ENCODE measurements around the gene TIAM2. TPM values are rescaled to one million over a fixed set of nuclear protein-coding genes. Genes with fewer than 3 reads are reported as not detected.
"Not testable (repeated sequence)": the region's sequence is repeated elsewhere in the genome, so short reads cannot be mapped to it uniquely, and the experiment has no call there.

Gene TIAM2
- total RNA-seq, 1 experiment from 2014 or later = 10.2 TPM

DNA sequence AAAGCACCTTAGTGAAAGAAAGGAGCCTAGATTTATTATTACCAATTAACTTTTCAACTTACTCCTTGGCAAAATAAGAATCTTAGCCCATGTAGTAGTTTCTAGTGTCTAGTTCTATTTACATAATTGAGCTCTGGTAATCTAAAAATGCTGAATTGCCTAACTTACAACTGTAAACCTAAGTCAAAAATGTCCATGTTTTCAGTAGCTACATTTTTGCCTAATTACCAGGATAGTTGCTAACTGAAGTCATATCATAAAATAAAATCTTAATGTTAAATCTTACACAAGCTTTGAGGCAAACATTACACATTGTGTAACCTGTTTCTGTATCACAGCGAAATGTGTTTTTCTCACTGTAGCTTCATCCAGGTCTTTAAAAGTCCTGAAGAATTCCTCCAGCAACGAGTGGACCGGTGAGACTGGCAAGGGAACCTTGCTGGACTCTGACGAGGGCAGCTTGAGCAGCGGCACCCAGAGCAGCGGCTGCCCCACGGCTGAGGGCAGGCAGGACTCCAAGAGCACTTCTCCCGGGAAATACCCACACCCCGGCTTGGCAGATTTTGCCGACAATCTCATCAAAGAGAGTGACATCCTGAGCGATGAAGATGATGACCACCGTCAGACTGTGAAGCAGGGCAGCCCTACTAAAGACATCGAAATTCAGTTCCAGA is 261.1 kb downstream of the TIAM2 start:
- DNase-seq = no peak

GRCh38 chr6:155257796-155258195 is 262.7 kb downstream of the TIAM2 start:
- DNase-seq = no peak
- Histone ChIP-seq H3K4me3 (ENCODE audit: insufficient read depth, low read depth, low read length) (no peak overlapping the region), H3K36me3 (replicated peaks; ENCODE audit: control insufficient read depth, insufficient read depth, low read length) (peaks cover 18% of the 10 kb centered on the region), H3K27me3 (ENCODE audit: control insufficient read depth, insufficient read depth, low read length) (no peaks in the 10 kb centered on the region)

More for the DNA sequence above, 261.1 kb downstream of the TIAM2 start:
- Histone ChIP-seq H3K27me3 (ENCODE audit: control insufficient read depth, insufficient read depth, low read length) (no peaks in the 10 kb centered on the region), H3K36me3 (replicated peaks; ENCODE audit: control insufficient read depth, insufficient read depth, low read length) (peaks cover 20% of the 10 kb centered on the region), H3K4me3 (ENCODE audit: insufficient read depth, low read depth, low read length) (no peak overlapping the region)

DNA sequence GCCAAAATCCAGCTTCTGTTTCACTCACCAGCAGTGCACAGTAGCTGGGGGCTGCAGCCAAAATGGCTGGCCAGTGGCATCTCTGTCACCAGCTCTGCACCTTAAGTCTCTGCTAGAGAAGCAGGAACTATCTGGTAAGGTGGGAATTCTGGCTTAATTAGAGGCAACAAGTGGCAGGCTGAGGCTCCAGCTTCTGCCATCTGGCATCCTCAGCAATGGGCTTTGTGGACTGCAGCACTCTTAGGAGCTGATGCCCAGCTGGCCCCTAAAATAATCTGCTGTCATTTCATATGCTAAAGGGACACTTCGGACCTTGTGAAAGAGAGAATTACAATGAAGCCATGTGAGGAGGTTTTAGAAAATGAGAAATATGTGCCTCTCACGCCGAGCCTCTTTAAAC is 264.1 kb downstream of the TIAM2 start:
- DNase-seq = no peak
- no peak overlapping the region for H3K4me3 ChIP-seq (ENCODE audit: insufficient read depth, low read depth, low read length)
- peaks cover 18% of the 10 kb centered on the region for H3K36me3 ChIP-seq (replicated peaks; ENCODE audit: control insufficient read depth, insufficient read depth, low read length)
- no peaks in the 10 kb centered on the region for H3K27me3 ChIP-seq (ENCODE audit: control insufficient read depth, insufficient read depth, low read length)

- no peak for DNase-seq
- Histone ChIP-seq H3K4me3 (ENCODE audit: insufficient read depth, low read depth, low read length) (no peak overlapping the region), H3K36me3 (replicated peaks; ENCODE audit: control insufficient read depth, insufficient read depth, low read length) (peaks cover 17% of the 10 kb centered on the region), H3K27me3 (ENCODE audit: control insufficient read depth, insufficient read depth, low read length) (no peaks in the 10 kb centered on the region)
Observed at GRCh38 chr6:155259897-155260296, 264.8 kb downstream of the TIAM2 start.

DNA sequence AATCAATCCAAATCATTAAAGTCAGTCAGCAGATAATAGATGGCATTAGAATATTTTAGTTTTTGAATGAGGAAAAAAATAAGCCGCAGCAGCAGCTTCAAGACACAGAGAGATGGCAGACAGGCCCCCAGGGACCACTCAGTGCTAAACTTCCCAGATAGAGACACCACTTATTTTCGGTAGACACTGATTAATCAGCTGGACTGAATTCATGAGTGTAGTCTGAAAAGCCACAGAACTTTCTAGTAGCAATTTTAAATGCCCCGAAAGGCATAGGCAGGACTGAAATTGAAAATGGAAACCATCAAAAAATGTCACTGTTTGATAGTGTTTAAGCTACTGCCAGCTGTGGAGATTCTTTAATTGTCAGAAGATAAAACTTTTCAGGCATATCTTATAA is 265.6 kb downstream of the TIAM2 start:
- H3K36me3 ChIP-seq (replicated peaks; ENCODE audit: control insufficient read depth, insufficient read depth, low read length) = peaks cover 17% of the 10 kb centered on the region
- no peak overlapping the region for H3K4me3 ChIP-seq (ENCODE audit: insufficient read depth, low read depth, low read length)
- H3K27me3 ChIP-seq (ENCODE audit: control insufficient read depth, insufficient read depth, low read length) = no peaks in the 10 kb centered on the region
- DNase-seq = no peak

- Histone ChIP-seq H3K4me3 (ENCODE audit: insufficient read depth, low read depth, low read length) (no peak overlapping the region), H3K36me3 (replicated peaks; ENCODE audit: control insufficient read depth, insufficient read depth, low read length) (peaks cover 17% of the 10 kb centered on the region), H3K27me3 (ENCODE audit: control insufficient read depth, insufficient read depth, low read length) (no peaks in the 10 kb centered on the region)
- peak; percentile 75 for DNase-seq
Observed at GRCh38 chr6:155261111-155261900, 266.2 kb downstream of the TIAM2 start.

GRCh38 chr6:155262655-155263054 is 267.5 kb downstream of the TIAM2 start:
- H3K36me3 ChIP-seq (replicated peaks; ENCODE audit: control insufficient read depth, insufficient read depth, low read length) = peaks cover 10% of the 10 kb centered on the region
- no peak for DNase-seq
- H3K4me3 ChIP-seq (ENCODE audit: insufficient read depth, low read depth, low read length) = no peak overlapping the region
- no peaks in the 10 kb centered on the region for H3K27me3 ChIP-seq (ENCODE audit: control insufficient read depth, insufficient read depth, low read length)

DNA sequence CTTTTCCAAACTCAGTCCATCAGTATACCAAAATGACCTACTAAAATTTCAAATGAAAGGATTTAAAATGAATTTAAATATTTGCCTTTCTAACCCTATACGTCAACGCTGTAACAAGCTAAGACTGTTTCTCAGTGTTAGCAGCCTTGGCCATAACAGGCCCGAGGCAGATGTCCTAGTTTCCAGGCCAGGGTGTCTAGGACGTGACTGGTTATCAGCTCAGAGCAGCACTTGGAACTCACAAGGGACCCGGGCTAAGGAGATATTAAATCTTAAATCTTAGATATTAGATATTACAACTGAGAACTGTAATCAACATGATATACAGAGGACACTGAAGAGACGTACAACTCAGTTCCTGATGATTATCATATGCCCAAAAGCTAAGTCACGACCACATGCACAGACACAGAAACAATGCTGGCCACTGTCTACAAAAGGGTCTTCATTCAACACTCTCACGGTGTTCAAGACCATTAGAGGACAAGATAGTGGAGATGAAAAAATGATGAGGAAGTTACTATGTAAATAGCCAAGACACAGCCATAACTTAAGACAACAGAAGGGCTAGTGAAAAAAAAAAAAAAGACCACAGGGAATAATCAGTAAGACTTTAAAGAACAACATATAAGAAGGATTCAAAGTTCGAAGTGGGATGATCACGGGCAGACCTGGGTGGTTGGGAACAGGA is 268.4 kb downstream of the TIAM2 start, which contains the start of gene CLDN20:
Gene CLDN20, plus strand, starts transcription at position 641 of the 691 bp plus-strand sequence. CDS start 11,707 bp downstream, outside the sequence.
- Histone ChIP-seq H3K27me3 (ENCODE audit: control insufficient read depth, insufficient read depth, low read length) (no peaks in the 10 kb centered on the region), H3K36me3 (replicated peaks; ENCODE audit: control insufficient read depth, insufficient read depth, low read length) (peaks cover 10% of the 10 kb centered on the region), H3K4me3 (ENCODE audit: insufficient read depth, low read depth, low read length) (no peak within 1 kb of the TSS)
- no peak for DNase-seq

GRCh38 chr6:155264693-155265320 is 269.7 kb downstream of the TIAM2 start:
- DNase-seq = no peak
- Histone ChIP-seq H3K27me3 (ENCODE audit: control insufficient read depth, insufficient read depth, low read length) (no peaks in the 10 kb centered on the region), H3K36me3 (replicated peaks; ENCODE audit: control insufficient read depth, insufficient read depth, low read length) (peaks cover 3% of the 10 kb centered on the region), H3K4me3 (ENCODE audit: insufficient read depth, low read depth, low read length) (no peak overlapping the region)

DNA sequence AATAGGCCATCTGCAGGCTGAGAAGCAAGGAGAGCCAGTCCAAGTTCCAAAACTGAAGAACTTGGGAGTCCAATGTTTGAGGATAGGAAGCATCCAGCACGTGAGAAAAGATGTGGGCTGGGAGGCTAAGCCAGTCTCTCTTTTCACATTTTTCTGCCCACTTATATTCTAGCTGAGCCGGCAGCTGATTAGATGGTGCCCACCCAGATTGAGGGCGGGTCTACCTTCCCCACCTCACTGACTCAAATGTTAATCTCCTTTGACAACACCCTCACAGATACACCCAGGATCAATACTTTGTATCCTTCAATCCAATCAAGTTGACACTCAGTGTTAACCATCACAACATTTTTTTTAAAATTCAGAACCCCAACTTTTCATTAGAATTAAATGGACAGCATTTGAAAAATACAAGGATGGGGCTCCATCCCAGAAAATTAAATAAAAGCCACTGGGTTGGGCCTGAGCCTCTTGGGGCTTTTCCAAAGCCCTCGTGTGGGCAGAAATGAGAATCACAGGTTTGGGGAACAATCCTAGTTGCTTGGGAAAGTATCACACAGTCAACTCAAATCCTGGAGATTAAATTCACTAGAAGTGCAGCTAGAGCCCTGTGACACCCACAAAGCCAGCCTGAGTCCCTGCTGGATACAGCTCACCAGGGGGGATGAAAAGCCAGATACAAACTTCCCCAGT is 270.9 kb downstream of the TIAM2 start:
- no peak overlapping the region for H3K4me3 ChIP-seq (ENCODE audit: insufficient read depth, low read depth, low read length)
- DNase-seq = no peak
- no peaks in the 10 kb centered on the region for H3K36me3 ChIP-seq (replicated peaks; ENCODE audit: control insufficient read depth, insufficient read depth, low read length)
- no peaks in the 10 kb centered on the region for H3K27me3 ChIP-seq (ENCODE audit: control insufficient read depth, insufficient read depth, low read length)

GRCh38 chr6:155267411-155267810 is 272.3 kb downstream of the TIAM2 start:
- Histone ChIP-seq H3K36me3 (replicated peaks; ENCODE audit: control insufficient read depth, insufficient read depth, low read length) (no peaks in the 10 kb centered on the region), H3K27me3 (ENCODE audit: control insufficient read depth, insufficient read depth, low read length) (no peaks in the 10 kb centered on the region), H3K4me3 (ENCODE audit: insufficient read depth, low read depth, low read length) (no peak overlapping the region)
- DNase-seq = no peak

- not testable (repeated sequence) for H3K27me3 ChIP-seq (ENCODE audit: control insufficient read depth, insufficient read depth, low read length); H3K36me3 ChIP-seq (replicated peaks; ENCODE audit: control insufficient read depth, insufficient read depth, low read length); H3K4me3 ChIP-seq (ENCODE audit: insufficient read depth, low read depth, low read length)
- DNase-seq = peak; percentile 36
Observed at GRCh38 chr6:155268088-155268867, 273.2 kb downstream of the TIAM2 start.

DNA sequence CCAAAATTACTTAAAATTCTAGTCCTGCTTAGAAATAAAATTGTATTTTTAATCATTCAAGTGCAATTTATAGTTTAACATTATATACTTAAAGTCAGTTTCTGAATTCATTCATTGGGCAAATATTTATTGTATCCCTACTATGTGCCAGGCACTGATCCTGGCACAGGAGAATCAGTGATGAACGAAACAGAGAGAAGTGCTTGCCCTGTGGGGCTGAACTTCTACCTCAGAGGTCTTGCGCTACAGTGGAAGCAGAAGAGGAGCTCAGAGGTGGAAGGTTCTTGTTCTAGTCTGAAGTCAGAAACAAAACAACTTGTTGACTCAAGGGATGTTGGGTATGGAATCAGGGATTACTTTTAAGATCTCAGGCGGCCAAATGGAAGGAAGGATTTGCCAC is 274.6 kb downstream of the TIAM2 start:
- no peak overlapping the region for H3K4me3 ChIP-seq (ENCODE audit: insufficient read depth, low read depth, low read length)
- no peaks in the 10 kb centered on the region for H3K36me3 ChIP-seq (replicated peaks; ENCODE audit: control insufficient read depth, insufficient read depth, low read length)
- DNase-seq = no peak
- no peaks in the 10 kb centered on the region for H3K27me3 ChIP-seq (ENCODE audit: control insufficient read depth, insufficient read depth, low read length)
